NB4 (cell line): ENCODE results near the gene TRIM42.

ENCODE experiments used
- CTCF ChIP-seq: IDR thresholded peaks from one replicate; pipeline ENCODE4 v1.5.1; 2012; ENCODE audit warnings: low read depth, low read length
- POLR2A ChIP-seq: IDR thresholded peaks from 2 replicates; pipeline ENCODE4 v1.6.1; 2011; ENCODE audit warnings: mild to moderate bottlenecking; ENCODE audit not compliant: insufficient read length; ENCODE audit errors: extremely low read depth

GRCh38 chr3:140742116-140742515 lies 64.3 kb downstream of the TRIM42 start:
- TF ChIP-seq CTCF: no peak
- no peak for TF ChIP-seq POLR2A
